NCI-H446 treated with DMSO at 0.1 percent for 48 hours (cell line): Measurements from ENCODE around the gene TK2.
A peak's percentile ranks its signal among the peaks of the same experiment; 100 is the strongest.
"Not testable (repeated sequence)": the region's sequence is repeated elsewhere in the genome, so short reads cannot be mapped to it uniquely, and the experiment has no call there.

Experiments
- DNase-seq: peaks from one replicate; lab custom pipeline; 2025; lab: John Stamatoyannopoulos, UW

Gene TK2

DNA sequence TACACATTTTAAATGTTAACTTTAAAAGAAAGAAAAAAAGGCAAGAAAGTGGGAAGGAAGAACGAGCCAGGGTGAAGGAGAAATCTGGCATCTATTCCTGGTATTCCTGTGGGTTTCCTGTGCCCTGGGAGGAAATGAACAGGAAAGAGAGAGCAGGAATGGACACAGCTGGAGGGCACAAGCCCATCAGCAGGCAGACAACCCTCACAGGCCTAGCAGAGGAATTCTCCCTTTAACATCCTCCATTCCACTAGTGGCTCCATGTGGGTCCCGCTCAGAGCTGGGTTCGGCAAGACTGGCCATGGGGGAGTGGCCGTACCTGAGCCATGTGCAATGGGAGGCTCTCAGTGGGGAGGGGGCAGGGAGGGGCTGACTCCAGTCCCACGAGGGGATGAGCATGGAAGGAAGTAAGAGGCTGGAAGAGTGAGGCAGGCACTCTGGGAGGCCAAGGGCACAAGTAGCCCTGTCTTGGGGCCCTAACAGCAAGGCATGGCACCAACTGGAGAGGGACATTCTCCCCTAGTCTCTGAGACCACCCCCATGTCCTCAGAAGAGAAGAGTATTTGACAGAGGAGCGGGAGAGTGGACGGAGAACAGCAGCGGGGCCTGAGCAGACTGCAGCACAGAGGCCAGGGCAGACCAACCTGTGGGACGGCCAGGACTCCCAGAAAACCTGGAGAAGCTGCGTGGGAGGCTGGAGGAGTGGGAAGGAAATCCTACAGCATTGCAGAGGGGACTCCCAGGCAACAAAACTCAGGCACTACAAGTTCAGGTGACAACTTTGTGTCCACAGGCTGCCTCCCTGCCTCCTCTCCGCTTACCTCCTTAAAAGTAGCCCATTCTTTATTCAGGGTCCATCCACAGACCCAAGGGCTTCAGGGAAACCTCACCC is 30.2 kb downstream of the TK2 start:
- DNase-seq = no peak

DNA sequence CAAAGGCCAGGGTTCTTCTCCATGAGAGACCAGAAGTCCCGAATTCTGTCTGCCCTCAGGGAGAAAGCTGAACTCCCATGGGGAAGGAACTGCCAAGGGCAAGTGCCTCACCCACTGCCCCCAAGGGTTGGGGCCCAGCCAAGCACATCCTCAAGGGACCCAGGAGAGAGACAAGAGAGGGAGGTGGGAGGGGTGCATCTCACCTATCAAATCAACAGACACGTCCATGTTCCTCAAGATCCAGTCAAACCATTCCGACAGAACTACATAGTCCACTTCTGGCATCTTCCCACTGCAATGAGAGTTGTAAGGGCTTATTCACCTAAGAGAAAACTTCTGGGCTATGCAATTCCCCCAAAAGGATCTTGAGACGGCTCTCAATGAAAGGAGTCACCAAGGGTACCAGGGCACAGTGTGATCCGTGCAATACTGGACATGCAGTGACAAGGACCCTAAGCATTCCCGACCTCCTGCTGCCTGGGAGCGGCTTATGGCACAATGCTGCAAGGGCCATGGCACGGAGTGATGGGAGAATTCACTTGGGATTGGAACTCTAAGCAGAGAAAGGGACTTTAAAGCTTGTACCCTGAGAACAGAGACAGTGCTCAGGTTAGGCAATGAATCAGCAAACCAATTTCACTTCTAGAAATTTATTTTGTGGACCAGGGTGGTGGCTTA is 32.2 kb downstream of the TK2 start:
- no peak for DNase-seq

DNA sequence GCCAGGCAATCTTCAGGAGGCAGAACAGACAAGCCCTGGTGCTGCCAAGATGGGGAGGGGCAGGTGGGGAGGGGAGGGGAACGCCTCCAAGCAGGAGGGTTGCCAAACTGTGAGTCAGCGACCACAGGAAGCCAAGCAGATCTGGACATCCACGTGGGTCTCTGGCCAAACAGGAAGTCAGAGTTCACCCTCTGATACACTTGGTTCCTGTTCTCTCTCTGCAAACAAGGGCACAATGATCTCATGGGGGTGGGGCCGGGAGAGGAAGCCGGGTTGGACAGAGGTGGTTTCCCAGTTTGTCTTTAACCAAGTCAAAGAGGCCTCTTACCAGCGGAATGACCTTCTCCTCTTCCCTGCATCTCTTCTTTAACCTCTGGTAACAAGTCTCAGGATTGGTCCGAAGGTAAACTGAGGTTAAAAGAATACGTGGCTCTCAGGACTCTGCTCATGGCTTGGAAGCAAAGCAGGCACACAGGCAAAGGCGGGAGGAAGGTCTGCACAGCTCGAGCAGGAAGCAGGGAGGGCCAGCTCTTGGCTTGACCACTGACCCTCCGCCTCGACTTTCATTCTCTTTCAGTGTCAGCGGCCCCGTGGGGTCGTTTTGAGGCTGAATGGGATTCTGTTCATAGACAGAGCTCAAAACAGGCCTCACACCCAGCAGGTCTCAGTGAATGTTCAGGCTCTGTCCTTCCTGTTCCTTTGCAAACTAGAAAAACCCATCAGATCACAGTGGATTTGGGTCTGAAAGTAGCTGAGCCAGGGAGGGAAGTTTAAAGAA is 32.9 kb downstream of the TK2 start:
- peak; percentile 62 for DNase-seq

GRCh38 chr16:66516509-66516807 is 33.5 kb downstream of the TK2 start:
- no peak for DNase-seq

DNA sequence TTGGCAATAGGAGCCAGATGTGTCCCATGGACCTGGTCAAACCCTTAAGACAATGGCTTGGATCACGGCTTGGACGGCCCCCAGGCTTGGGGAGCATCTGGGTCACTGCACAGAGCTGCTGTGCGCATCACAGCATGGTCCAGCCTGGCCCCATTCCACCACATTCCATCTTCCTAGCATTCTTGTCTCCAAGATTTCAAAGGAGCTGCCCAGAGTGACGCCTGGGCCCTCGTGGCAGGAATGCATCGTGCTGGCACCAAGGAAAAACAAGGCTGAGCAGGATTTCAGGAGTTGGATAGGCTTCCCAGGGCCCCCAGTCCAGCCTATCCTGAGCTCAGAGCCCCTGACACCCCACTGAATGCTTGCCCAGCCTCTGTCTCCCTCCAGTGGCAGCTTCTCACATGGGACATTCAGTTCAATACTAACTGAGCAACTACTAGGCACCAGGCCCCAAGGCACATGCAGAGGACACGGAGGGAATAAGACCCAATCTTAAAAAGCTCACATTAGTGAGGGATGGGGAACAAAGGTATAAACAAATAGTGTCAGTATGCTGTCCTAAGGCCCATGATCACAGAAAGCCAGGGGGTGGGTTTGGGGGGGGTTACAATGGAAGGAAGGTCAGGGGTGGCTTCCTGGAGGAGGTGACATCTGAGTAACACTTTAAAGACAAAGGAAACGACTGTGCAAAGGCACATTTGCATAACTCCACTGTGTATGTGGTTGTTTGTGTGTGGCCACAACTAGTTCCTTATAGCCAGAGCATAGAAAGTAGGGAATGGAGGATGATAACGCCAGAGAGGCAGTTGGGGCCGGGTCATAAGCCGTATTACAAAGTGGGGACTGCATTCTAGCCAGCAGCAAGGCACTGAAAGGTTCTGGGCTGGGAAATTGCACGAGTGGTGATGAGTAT is 34.1 kb downstream of the TK2 start:
- no peak for DNase-seq

DNA sequence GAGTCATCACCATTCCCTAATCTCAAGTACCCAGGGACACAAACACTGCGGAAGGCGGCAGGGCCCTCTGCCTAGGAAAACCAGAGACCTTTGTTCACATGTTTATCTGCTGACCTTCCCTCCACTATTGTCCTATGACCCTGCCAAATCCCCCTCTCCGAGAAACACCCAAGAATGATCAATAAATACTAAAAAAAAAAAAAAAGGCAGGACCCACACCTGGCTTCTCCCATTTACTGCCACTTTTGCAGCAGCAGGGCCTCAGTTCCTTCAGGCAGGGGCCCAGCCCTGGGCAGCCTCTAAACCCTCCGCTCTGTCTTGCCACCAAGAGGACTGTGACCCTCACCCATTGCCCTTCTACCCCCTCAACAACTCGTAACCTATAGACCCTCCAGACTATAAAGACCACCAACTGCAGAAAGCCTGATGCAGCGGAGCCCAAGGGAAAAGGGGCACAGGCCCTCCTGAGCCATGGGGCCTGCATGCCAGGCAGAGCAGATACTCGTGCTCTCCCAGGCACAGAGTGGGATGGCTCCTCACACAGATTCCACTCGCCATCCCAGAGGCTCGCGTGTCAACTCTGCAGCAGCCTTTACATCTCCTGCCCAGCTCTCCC is 34.8 kb downstream of the TK2 start:
- DNase-seq = not testable (repeated sequence)

DNA sequence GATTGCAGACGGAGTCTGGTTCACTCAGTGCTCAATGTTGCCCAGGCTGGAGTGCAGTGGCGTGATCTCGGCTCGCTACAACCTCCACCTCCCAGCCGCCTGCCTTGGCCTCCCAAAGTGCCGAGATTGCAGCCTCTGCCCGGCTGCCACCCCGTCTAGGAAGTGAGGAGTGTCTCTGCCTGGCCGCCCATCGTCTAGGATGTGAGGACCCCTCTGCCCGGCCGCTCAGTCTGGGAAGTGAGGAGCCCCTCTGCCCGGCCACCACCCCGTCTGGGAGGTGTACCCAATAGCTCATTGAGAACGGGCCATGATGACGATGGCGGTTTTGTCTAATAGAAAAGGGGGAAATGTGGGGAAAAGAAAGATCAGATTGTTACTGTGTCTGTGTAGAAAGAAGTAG is 35.5 kb downstream of the TK2 start:
- DNase-seq = not testable (repeated sequence)

GRCh38 chr16:66513111-66513723 is 36.7 kb downstream of the TK2 start:
- DNase-seq = no peak

DNA sequence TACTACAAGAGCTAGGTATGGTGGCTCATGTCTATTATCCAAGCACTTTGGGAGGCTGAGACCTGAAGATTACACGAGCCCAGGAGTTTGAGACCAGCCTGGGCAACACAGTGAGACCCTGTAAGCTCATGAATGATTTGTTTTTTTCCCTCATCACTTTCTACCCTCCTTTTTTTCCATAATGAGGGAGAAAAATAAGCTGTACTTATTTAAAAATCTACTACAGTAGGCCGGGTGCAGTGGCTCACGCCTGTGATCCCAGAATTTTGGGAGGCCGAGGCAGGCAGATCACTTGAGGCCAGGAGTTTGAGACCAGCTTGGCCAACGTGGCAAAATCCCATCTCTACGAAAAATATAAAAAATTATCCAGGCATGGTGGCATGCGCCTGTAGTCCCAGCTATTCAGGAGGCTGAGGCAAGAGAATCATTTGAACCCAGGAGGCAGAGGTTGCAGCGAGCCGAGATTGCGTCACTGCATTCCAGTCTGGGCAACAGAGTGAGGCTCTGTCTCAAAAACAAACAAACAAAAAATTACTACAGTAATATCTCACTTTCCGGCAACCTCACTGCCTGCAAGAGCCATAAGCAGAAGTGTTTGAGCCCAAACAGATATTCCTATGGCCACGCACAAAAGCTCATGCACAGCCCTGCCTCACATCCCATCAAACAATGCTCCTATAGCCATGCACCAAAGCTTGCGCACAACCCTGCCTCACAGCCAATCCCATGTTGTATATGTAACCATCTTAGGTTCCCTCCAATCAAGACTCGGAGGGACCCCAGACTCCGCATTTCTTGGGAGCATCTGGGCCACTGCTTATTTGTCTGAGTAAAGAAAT is 37.4 kb downstream of the TK2 start:
- no peak for DNase-seq

- DNase-seq = peak; percentile 55
These were observed 38.2 kb downstream of the TK2 start for GRCh38 chr16:66511602-66512271.

DNA sequence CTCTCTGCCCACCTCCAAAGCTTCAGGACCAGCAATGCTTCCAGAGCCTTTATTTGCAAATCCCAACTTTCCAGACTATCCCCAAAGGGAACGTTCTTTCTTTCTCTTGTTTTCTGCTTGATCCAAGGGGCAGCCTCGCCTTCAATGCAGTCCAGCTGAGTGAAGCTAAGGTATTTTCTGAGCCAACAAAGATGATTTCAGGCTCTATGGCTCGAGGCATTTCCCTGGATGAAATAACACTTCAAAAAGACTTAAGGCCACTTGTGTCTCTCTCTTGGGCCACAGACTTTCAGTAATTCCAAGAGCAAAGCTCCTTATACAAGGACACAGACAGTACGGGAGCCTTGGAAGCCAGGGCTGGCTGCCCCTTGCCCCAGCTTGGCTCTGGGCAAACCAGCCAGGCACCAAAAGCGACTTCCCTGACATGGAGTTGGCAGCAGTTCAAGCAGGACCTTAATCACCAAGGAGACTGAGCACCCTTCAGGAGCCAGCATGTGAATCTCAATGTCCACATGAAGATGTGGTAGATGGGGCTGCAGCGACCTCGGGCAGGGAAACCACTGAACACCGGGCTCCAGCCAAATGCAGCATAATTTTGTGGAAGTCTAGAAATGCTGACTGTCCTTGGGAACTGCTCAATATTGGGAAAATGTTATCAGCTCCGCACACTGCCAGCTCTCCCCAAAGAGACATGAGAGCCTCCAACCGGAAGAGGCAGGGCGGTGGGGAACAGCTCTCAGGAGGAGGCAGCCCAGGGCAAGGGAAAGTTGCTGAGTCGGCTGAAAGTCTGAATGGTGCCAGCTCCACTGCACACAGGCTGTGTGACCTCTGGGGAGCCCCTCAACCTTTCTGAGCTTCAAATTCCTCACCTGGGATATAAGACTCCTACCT is 39.0 kb downstream of the TK2 start:
- no peak for DNase-seq

- no peak for DNase-seq
These were observed 39.6 kb downstream of the TK2 start for GRCh38 chr16:66510298-66510697.

DNA sequence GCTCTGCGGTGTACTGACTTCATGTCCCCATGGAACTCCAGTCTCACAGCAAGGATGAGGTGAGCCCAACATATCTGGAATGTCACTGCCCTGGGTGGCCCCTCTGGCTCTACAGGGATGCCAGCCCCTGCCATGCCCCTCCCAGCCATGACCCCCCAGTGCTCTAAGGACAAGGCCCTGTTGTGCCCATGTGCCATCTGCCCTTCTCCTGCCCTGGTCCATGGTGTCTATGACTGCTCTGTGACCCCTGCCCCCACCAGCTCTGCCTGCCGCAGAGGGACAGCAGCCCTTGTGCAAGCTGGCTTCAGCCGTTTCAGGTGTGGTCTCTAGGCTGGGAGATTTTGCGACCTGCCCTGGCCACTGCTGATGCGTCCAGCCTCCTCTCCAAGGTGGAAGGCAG is 40.3 kb downstream of the TK2 start:
- DNase-seq = no peak

GRCh38 chr16:66508914-66509496 is 40.9 kb downstream of the TK2 start:
- no peak for DNase-seq

DNA sequence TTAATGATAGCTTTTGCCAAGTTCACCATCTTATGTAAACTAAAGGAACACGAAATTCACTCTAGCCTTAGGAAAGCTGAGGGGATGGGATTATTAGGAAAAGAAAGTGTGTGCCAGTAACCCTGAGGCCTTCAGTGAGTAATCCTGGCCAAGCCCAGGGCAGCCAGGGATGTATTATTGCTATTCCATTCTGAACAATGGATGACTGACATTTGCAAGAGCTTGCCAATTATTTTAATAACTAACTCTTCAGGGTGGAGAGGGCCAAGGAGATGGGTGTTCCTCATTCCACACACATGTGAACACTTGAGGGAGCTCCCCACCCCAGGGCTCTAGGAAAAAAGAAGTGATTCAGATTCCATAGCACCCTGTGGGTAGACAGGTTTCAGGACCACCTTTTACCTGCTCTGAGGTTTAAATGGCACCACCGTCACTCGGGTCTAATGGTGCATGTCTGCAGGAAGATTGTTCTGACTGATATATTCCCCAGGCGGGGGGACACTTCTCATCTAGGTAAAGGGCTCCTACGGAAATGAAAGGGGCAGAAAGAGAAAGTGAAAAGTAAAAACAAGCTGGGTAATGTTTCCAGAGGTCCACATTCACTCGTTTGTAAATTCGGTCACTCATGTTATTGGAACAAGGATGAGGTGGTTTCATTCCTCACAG is 41.5 kb downstream of the TK2 start:
- DNase-seq = peak; percentile 43

DNA sequence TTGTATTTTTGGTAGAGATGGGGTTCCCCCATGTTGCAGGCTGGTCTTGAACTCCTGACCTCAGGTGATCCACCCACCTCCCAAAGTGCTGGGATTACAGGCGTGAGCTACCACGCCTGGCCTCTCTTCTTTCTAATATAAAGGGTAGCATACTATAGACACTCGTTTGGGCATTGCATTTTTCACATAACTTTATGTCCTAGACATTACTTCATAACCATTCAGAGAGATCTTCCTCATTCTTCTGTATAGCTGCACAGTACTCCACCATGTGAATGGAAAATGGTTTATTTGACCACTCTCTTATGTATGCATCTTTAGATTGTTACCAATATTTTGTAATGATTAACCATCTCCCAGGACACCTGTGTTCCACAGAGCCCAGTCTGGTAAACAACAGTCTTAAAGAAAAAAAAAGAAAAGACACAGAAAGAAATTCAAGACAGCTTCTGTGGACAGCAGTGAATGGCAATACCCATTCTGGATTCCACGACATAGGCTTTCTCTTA is 42.1 kb downstream of the TK2 start:
- DNase-seq = no peak

DNA sequence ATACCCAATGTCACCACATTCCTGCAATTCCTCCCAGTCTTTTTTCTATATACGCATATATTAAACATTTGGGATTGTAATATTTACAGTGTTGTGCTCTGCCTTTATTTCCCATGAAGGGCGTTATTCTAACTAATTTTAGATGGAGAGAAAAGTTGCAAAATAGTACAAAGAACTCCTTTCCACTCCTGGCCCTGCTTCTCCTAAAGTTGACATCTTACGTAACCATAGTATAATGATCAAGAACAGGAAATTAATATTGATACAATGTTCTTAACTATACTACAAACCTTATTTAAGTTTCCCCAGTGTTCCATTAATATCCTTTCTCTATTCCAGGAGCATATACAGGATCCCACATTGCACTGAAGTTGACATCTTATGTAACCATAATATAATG is 46.3 kb downstream of the TK2 start:
- DNase-seq = no peak
